Muscle layer of duodenum (tissue), 2 donors: ENCODE data around the gene COX5A.

ENCODE experiments used
- H3K27ac ChIP-seq: one replicate; pipeline ENCODE4 v1.7.0; 2013; ENCODE audit warnings: mild to moderate bottlenecking, low read length
- H3K27me3 ChIP-seq: one replicate; pipeline ENCODE4 v1.7.0; 2013; ENCODE audit warnings: low read depth, mild to moderate bottlenecking, control low read depth, low read length
- H3K36me3 ChIP-seq, 2 donors: one replicate each; pipeline ENCODE4 v1.7.0; 2013; ENCODE audit warnings: low read length in 2 of 2, control low read depth in 1 of 2, mild to moderate bottlenecking in 1 of 2; ENCODE audit not compliant: insufficient read depth in 2 of 2, control insufficient read depth in 1 of 2
- H3K4me1 ChIP-seq, 2 donors: one replicate each; pipeline ENCODE4 v1.7.0; 2013; ENCODE audit warnings: low read length in 2 of 2, mild to moderate bottlenecking in 2 of 2, control low read depth in 1 of 2, moderate library complexity in 1 of 2; ENCODE audit not compliant: insufficient read depth in 2 of 2, control insufficient read depth in 1 of 2
- H3K4me3 ChIP-seq, 2 donors: one replicate each; pipeline ENCODE4 v1.7.0; 2013; ENCODE audit warnings: low read length in 2 of 2, low read depth in 1 of 2, mild to moderate bottlenecking in 1 of 2
- H3K9me3 ChIP-seq, 2 donors: one replicate each; pipeline ENCODE4 v1.7.0; 2013; ENCODE audit warnings: low read length in 2 of 2, control low read depth in 1 of 2, mild to moderate bottlenecking in 1 of 2; ENCODE audit not compliant: control insufficient read depth in 1 of 2
- donor health status: healthy.

The COX5A gene

GRCh38 chr15:74913041-74913440 is 24.8 kb downstream of the COX5A start:
- Histone ChIP-seq H3K27me3 (no peaks in the 10 kb centered on the region), H3K27ac (no peak overlapping the region), H3K36me3 (peaks cover 6 to 28% of the 10 kb centered on the region in 2 donors)

GRCh38 chr15:74908635-74909034 is 29.2 kb downstream of the COX5A start:
- Histone ChIP-seq H3K9me3 (no peaks in the 10 kb centered on the region), H3K36me3 (peaks cover 12 to 14% of the 10 kb centered on the region in 2 donors)

More at GRCh38 chr15:74913041-74913440, 24.8 kb downstream of the COX5A start:
- H3K4me3 ChIP-seq: no peak overlapping the region
- H3K4me1 ChIP-seq: no peaks in the 10 kb centered on the region
- H3K9me3 ChIP-seq: no peaks in the 10 kb centered on the region

GRCh38 chr15:74907163-74907870 is 30.6 kb downstream of the COX5A start:
- no peaks in the 10 kb centered on the region for H3K9me3 ChIP-seq
- peaks cover 0 to 22% of the 10 kb centered on the region in 2 donors for H3K4me1 ChIP-seq
- peak overlapping the region; percentile 94 to 95 for H3K4me3 ChIP-seq
- H3K36me3 ChIP-seq: peaks cover 17 to 24% of the 10 kb centered on the region in 2 donors
- no peaks in the 10 kb centered on the region for H3K27me3 ChIP-seq
- peak overlapping the region; percentile 84 for H3K27ac ChIP-seq

More at GRCh38 chr15:74908635-74909034, 29.2 kb downstream of the COX5A start:
- Histone ChIP-seq H3K27me3 (no peaks in the 10 kb centered on the region), H3K4me3 (no peak overlapping the region), H3K27ac (no peak overlapping the region), H3K4me1 (peaks cover 0 to 22% of the 10 kb centered on the region in 2 donors)

- H3K27ac ChIP-seq: peak within 1 kb of the TSS; percentile 84
- no peaks in the 10 kb centered on the region for H3K27me3 ChIP-seq
- H3K4me1 ChIP-seq: peaks cover 0 to 26% of the 10 kb centered on the region in 2 donors
- H3K9me3 ChIP-seq: no peaks in the 10 kb centered on the region
- peak within 1 kb of the TSS; percentile 94 to 95 for H3K4me3 ChIP-seq
- H3K36me3 ChIP-seq: peaks cover 21 to 26% of the 10 kb centered on the region in 2 donors
Observed at GRCh38 chr15:74906450-74907162, 31.3 kb downstream of the COX5A start, which contains the start of gene FAM219B. Gene FAM219B (minus strand): TSS chr15:74906851. CDS start chr15:74906800, 51 bp downstream.

- no peaks in the 10 kb centered on the region for H3K9me3 ChIP-seq
- peaks cover 0 to 32% of the 10 kb centered on the region in 2 donors for H3K4me1 ChIP-seq
- H3K4me3 ChIP-seq: peak overlapping the region; percentile 94 to 95
- peak overlapping the region; percentile 84 for H3K27ac ChIP-seq
- H3K36me3 ChIP-seq: peaks cover 22 to 27% of the 10 kb centered on the region in 2 donors
- H3K27me3 ChIP-seq: no peaks in the 10 kb centered on the region
Observed at GRCh38 chr15:74906067-74906449, 31.8 kb downstream of the COX5A start.

- Histone ChIP-seq H3K4me1 (peaks cover 0 to 32% of the 10 kb centered on the region in 2 donors), H3K4me3 (no peak overlapping the region), H3K27ac (no peak overlapping the region), H3K36me3 (peaks cover 37 to 40% of the 10 kb centered on the region in 2 donors), H3K27me3 (no peaks in the 10 kb centered on the region), H3K9me3 (no peaks in the 10 kb centered on the region)
Observed at GRCh38 chr15:74904190-74904805, 33.6 kb downstream of the COX5A start.

- H3K36me3 ChIP-seq: peaks cover 37 to 44% of the 10 kb centered on the region in 2 donors
- no peaks in the 10 kb centered on the region for H3K9me3 ChIP-seq
- peaks cover 0 to 32% of the 10 kb centered on the region in 2 donors for H3K4me1 ChIP-seq
- H3K27me3 ChIP-seq: no peaks in the 10 kb centered on the region
- no peak overlapping the region for H3K4me3 ChIP-seq
- no peak overlapping the region for H3K27ac ChIP-seq
Observed at GRCh38 chr15:74903676-74904075, 34.2 kb downstream of the COX5A start.

- H3K4me3 ChIP-seq: no peak overlapping the region
- H3K4me1 ChIP-seq: peaks cover 0 to 30% of the 10 kb centered on the region in 2 donors
- H3K27me3 ChIP-seq: no peaks in the 10 kb centered on the region
- no peak overlapping the region for H3K27ac ChIP-seq
- no peaks in the 10 kb centered on the region for H3K9me3 ChIP-seq
- peaks cover 37 to 44% of the 10 kb centered on the region in 2 donors for H3K36me3 ChIP-seq
Observed at GRCh38 chr15:74902295-74903075, 35.4 kb downstream of the COX5A start.

GRCh38 chr15:74901612-74902063 is 36.2 kb downstream of the COX5A start:
- peaks cover 45 to 49% of the 10 kb centered on the region in 2 donors for H3K36me3 ChIP-seq
- peaks cover 0 to 26% of the 10 kb centered on the region in 2 donors for H3K4me1 ChIP-seq
- no peak overlapping the region for H3K27ac ChIP-seq
- H3K4me3 ChIP-seq: no peak overlapping the region
- no peaks in the 10 kb centered on the region for H3K27me3 ChIP-seq
- H3K9me3 ChIP-seq: no peaks in the 10 kb centered on the region

GRCh38 chr15:74897300-74897701 is 40.6 kb downstream of the COX5A start:
- peaks cover 0 to 10% of the 10 kb centered on the region in 2 donors for H3K4me1 ChIP-seq

More at GRCh38 chr15:74897300-74897701, 40.6 kb downstream of the COX5A start:
- no peaks in the 10 kb centered on the region for H3K9me3 ChIP-seq
- H3K36me3 ChIP-seq: peaks cover 49% of the 10 kb centered on the region in 2 donors
- H3K4me3 ChIP-seq: no peak overlapping the region
- no peak overlapping the region for H3K27ac ChIP-seq
- no peaks in the 10 kb centered on the region for H3K27me3 ChIP-seq
